ENCODE data around the gene ABCB6.

- TF ChIP-seq SUZ12 (IDR thresholded peaks at IDR 0.05; ENCODE audit: extremely low read depth, insufficient read depth, insufficient read length): no peak
- TF ChIP-seq ZNF274 (IDR thresholded peaks at IDR 0.05; ENCODE audit: low read depth, low read length): no peak
- TF ChIP-seq YY1 (IDR thresholded peaks at IDR 0.05; ENCODE audit: insufficient read depth, insufficient read length): no peak
Observed at GRCh38 chr2:219229305-219230058, 10.7 kb upstream of the ABCB6 start, which contains the start of the genes ANKZF1 and ATG9A.
